ENCODE data around the gene MARK2. TPM values are rescaled to one million over a fixed set of nuclear protein-coding genes. Genes with fewer than 3 reads are reported as not detected.
A peak's percentile ranks its signal among the peaks of the same experiment; 100 is the strongest.

Gene MARK2
- total and polyA plus RNA-seq, 2 donors (not counting 1 experiment from before 2014, with no cell fraction given): 6.4 to 12.3 TPM

GRCh38 chr11:63887386-63887999, 48.6 kb downstream of the MARK2 start:
- peaks cover 6% of the 10 kb centered on the region for H3K4me1 ChIP-seq (ENCODE audit: control insufficient read depth, extremely low read depth, insufficient read depth, low read length)
- no peak overlapping the region for H3K4me3 ChIP-seq (replicated peaks in 1 of 4; ENCODE audit: control extremely low read depth in 1 of 4, insufficient read depth in 1 of 4, low read depth in 3 of 4, low read length in 4 of 4)
- no peaks in the 10 kb centered on the region for H4K20me1 ChIP-seq (ENCODE audit: control insufficient read depth, extremely low read depth, insufficient read depth, low read length)
- peaks cover 2% of the 10 kb centered on the region for H3K36me3 ChIP-seq (ENCODE audit: control insufficient read depth, insufficient read depth, low read length)
- peaks cover 39% of the 10 kb centered on the region for H3K79me2 ChIP-seq (ENCODE audit: control insufficient read depth, insufficient read depth, low read length)
- DNase-seq (ENCODE audit: low read depth in 2 of 2): no peak
- H3K9me3 ChIP-seq (ENCODE audit: control insufficient read depth, insufficient read depth, low read depth, low read length): no peaks in the 10 kb centered on the region
- H3K27ac ChIP-seq (ENCODE audit: insufficient read depth, low read length): no peak overlapping the region
- no peaks in the 10 kb centered on the region for H3K27me3 ChIP-seq (ENCODE audit: control insufficient read depth, insufficient read depth, low read length)
- no peak overlapping the region for H2AFZ ChIP-seq (ENCODE audit: low read length)
- H3K9ac ChIP-seq (ENCODE audit: insufficient read depth, low read length): no peak overlapping the region
- no peak for TF ChIP-seq EZH2 (IDR thresholded peaks at IDR 0.05; ENCODE audit: low read length, missing control alignments)
- TF ChIP-seq, protein P1, sequence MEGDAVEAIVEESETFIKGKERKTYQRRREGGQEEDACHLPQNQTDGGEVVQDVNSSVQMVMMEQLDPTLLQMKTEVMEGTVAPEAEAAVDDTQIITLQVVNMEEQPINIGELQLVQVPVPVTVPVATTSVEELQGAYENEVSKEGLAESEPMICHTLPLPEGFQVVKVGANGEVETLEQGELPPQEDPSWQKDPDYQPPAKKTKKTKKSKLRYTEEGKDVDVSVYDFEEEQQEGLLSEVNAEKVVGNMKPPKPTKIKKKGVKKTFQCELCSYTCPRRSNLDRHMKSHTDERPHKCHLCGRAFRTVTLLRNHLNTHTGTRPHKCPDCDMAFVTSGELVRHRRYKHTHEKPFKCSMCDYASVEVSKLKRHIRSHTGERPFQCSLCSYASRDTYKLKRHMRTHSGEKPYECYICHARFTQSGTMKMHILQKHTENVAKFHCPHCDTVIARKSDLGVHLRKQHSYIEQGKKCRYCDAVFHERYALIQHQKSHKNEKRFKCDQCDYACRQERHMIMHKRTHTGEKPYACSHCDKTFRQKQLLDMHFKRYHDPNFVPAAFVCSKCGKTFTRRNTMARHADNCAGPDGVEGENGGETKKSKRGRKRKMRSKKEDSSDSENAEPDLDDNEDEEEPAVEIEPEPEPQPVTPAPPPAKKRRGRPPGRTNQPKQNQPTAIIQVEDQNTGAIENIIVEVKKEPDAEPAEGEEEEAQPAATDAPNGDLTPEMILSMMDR (conservative IDR thresholded peaks at IDR 0.05 in 1 of 2, IDR thresholded peaks at IDR 0.05 in 1 of 2; ENCODE audit: low read depth in 1 of 2, low read length in 2 of 2): no peak
- peak overlapping the region; percentile 40 for H3K4me2 ChIP-seq (ENCODE audit: extremely low read depth, insufficient read depth, low read length)

DNA sequence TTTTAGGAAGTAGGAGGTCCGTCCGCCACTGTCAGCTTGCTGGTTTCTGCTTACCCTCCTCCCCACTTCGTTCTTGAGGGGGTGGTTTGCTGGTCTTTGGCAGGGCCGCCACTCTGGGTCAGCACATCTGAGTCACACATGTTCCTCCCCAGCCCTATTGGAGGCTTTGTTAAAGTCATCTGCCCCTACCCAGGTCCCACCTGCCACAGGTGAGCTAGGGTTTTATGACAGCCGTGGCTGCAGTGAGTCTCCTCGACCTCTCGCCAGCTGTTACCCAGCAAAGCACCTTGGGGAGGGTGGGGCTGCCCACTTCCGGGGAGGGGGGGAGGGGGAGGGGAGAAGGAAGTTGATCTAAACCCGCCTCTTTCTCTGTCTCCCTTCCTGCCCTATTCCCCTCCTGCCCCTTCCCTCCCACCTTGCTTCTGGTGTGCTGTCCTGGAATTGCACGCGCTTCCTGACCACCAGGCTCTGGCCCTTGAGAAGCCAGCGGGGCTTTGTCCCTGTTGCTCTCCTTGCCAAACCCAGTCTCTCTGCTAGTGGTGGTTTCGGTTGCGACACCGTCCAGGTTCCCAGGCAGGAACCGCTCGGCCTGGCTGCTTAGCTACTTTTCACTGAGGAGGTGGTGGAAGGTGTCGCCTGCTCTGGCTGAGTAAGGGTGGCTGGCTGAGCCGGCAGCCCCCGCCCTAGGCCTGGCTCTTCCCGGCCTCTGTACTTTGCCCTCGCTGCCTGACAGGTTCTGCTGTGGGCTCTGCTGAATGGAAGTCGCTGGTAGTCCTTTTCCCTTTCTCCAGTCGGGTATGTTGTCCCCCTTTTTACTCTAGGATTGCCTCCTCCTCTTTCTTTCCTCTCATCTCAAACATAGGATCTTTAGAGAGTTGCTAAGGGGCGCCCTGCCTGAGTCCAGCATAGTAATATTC, 49.5 kb downstream of the MARK2 start:
- Histone ChIP-seq H3K4me1 (ENCODE audit: control insufficient read depth, extremely low read depth, insufficient read depth, low read length) (peaks cover 6% of the 10 kb centered on the region), H3K27ac (ENCODE audit: insufficient read depth, low read length) (no peak overlapping the region), H3K27me3 (ENCODE audit: control insufficient read depth, insufficient read depth, low read length) (no peaks in the 10 kb centered on the region), H2AFZ (ENCODE audit: low read length) (no peak overlapping the region), H3K79me2 (ENCODE audit: control insufficient read depth, insufficient read depth, low read length) (peaks cover 32% of the 10 kb centered on the region), H3K4me3 (replicated peaks in 1 of 4; ENCODE audit: control extremely low read depth in 1 of 4, insufficient read depth in 1 of 4, low read depth in 3 of 4, low read length in 4 of 4) (peak overlapping the region in 1 of 4 experiments; percentile 17), H3K9ac (ENCODE audit: insufficient read depth, low read length) (no peak overlapping the region), H4K20me1 (ENCODE audit: control insufficient read depth, extremely low read depth, insufficient read depth, low read length) (no peaks in the 10 kb centered on the region), H3K36me3 (ENCODE audit: control insufficient read depth, insufficient read depth, low read length) (peaks cover 2% of the 10 kb centered on the region), H3K9me3 (ENCODE audit: control insufficient read depth, insufficient read depth, low read depth, low read length) (no peaks in the 10 kb centered on the region), H3K4me2 (ENCODE audit: extremely low read depth, insufficient read depth, low read length) (peak overlapping the region; percentile 40)
- TF ChIP-seq EZH2 (IDR thresholded peaks at IDR 0.05; ENCODE audit: low read length, missing control alignments): no peak
- TF ChIP-seq, protein P1 (conservative IDR thresholded peaks at IDR 0.05 in 1 of 2, IDR thresholded peaks at IDR 0.05 in 1 of 2; ENCODE audit: low read depth in 1 of 2, low read length in 2 of 2): no peak
- peak; percentile 38 to 79 for DNase-seq (ENCODE audit: low read depth in 2 of 2)

GRCh38 chr11:63889344-63889743, 50.4 kb downstream of the MARK2 start:
- no peak overlapping the region for H3K4me3 ChIP-seq (replicated peaks in 1 of 4; ENCODE audit: control extremely low read depth in 1 of 4, insufficient read depth in 1 of 4, low read depth in 3 of 4, low read length in 4 of 4)
- no peaks in the 10 kb centered on the region for H3K27me3 ChIP-seq (ENCODE audit: control insufficient read depth, insufficient read depth, low read length)
- H2AFZ ChIP-seq (ENCODE audit: low read length): no peak overlapping the region
- H3K4me2 ChIP-seq (ENCODE audit: extremely low read depth, insufficient read depth, low read length): no peak overlapping the region
- peaks cover 34% of the 10 kb centered on the region for H3K79me2 ChIP-seq (ENCODE audit: control insufficient read depth, insufficient read depth, low read length)
- H3K36me3 ChIP-seq (ENCODE audit: control insufficient read depth, insufficient read depth, low read length): peaks cover 2% of the 10 kb centered on the region
- H3K9me3 ChIP-seq (ENCODE audit: control insufficient read depth, insufficient read depth, low read depth, low read length): no peaks in the 10 kb centered on the region
- H3K4me1 ChIP-seq (ENCODE audit: control insufficient read depth, extremely low read depth, insufficient read depth, low read length): peaks cover 6% of the 10 kb centered on the region
- no peaks in the 10 kb centered on the region for H4K20me1 ChIP-seq (ENCODE audit: control insufficient read depth, extremely low read depth, insufficient read depth, low read length)
- no peak for TF ChIP-seq EZH2 (IDR thresholded peaks at IDR 0.05; ENCODE audit: low read length, missing control alignments)
- TF ChIP-seq, protein P1 (conservative IDR thresholded peaks at IDR 0.05 in 1 of 2, IDR thresholded peaks at IDR 0.05 in 1 of 2; ENCODE audit: low read depth in 1 of 2, low read length in 2 of 2): no peak
- no peak for DNase-seq (ENCODE audit: low read depth in 2 of 2)
- H3K9ac ChIP-seq (ENCODE audit: insufficient read depth, low read length): no peak overlapping the region
- H3K27ac ChIP-seq (ENCODE audit: insufficient read depth, low read length): no peak overlapping the region
